NCI-H2107 treated with DMSO at 0.1 percent for 48 hours (cell line): ENCODE results near the gene LYG1.
"Not testable (repeated sequence)": the region's sequence is repeated elsewhere in the genome, so short reads cannot be mapped to it uniquely, and the experiment has no call there.

Experiments used
- DNase-seq: peaks from one replicate; lab custom pipeline; 2025; ENCODE audit not compliant: unreplicated experiment; lab: John Stamatoyannopoulos, UW

LYG1 gene

DNA sequence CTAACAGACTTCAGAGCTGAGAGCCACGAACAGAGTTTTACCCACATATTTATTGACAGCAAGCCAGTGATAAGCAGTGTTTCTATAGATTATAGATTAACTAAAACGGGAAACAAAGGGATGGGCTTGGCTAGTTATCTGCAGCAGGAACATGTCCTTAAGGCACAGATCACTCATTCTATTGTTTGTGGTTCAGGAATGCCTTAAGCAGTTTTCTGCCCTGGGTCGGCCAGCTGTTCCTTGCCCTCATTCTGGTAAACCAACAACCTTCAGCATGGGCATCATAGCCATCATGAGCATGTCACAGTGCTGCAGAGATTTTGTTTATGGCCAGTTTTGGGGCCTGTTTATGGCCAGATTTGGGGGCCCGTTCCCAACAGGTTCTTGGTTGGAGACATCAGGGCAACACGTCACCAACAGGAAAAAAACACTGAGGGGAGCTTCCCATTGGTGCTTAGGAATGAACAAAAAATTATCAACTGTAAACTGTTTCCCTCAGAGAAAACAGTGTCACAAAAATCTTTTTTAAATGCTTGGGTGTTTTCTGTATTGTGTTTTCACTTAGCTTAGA is 22.7 kb downstream of the LYG1 start:
- not testable (repeated sequence) for DNase-seq

DNA sequence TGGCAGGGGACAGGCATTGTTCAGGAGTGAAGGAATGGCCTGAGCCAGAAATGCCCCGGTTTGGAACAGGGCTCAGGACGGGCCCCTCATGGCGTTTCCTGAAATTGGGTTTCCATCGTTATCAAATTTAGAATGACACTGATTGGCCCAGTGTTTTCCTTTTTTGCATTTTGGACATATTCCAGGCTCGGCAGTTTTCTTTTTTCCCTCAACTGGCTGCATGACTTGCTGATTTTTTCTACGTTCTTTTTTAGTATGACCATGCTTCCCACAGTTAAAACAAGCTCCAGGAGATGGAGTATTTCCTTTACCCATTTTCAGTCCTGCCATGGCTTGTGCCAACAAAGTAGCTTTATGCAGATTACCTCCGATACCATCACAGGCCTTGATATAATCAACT is 25.1 kb downstream of the LYG1 start:
- no peak for DNase-seq

- DNase-seq = no peak
Observed at GRCh38 chr2:99261242-99261641, 39.8 kb downstream of the LYG1 start.

GRCh38 chr2:99260184-99260583 is 40.8 kb downstream of the LYG1 start:
- no peak for DNase-seq

- DNase-seq = no peak
Observed at GRCh38 chr2:99259465-99259864, 41.5 kb downstream of the LYG1 start.

DNA sequence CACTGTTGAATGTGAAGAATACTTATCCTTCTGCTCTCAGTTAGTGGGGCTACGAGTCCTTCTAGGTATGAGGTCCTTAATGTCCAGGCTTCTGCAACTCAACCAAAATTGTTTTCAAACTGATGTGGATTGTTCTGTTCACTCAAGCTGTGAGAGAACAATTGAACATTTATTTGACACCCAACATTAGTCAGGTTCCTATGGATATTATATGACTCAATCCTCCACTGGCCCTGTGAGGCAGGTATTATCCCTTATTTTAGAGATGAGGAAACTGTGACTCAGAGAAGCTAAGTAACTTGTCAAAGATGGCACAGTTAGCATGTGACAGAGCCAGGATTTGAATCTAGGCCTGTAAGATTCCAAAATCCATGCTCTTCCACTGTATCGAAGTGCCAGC is 44.3 kb downstream of the LYG1 start:
- no peak for DNase-seq

DNA sequence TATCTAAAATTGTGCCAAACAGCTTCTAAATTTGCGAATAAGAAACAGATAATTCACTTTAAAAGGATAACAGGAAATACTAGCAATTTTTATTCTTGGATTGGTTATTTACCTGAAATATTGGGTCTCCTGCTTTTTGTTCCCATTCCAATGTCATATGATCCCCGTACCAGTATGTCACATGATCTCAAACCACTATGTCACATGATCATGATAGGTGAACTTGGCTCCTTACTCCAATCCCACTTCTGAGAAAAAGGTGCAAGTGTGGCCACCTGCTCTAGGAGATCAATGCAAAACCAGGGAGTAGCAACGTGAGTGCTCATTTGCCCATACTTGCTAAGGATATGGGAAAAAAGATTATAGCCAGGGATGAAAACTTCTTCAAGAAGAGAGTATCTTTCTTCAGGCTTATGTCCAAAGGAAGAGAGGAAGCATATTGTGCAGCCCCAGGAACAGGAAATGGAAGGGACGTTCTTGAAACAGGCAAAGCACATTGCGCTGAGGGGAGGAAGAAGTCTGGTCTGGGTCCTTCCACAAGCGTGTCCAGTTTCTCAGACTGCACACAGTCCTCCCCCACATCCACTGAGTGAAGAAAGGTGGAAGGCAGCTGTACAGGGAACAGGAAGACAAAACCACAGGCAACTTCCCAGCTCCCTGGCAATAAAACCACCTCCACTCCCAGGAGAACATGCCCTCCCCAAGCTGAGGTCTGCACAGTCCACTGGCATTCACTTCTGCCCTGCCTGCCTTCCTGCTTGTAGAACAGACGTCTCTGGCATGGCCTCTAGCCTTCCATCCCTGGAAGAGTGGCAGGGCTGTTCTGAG is 45.3 kb downstream of the LYG1 start, which contains the start of gene LYG2:
Gene LYG2 (minus strand): TSS at position 176 of the 828 bp plus-strand sequence. CDS start 1,406 bp downstream, outside the sequence.
- no peak for DNase-seq

GRCh38 chr2:99249951-99250350 is 51.0 kb downstream of the LYG1 start:
- no peak for DNase-seq

DNA sequence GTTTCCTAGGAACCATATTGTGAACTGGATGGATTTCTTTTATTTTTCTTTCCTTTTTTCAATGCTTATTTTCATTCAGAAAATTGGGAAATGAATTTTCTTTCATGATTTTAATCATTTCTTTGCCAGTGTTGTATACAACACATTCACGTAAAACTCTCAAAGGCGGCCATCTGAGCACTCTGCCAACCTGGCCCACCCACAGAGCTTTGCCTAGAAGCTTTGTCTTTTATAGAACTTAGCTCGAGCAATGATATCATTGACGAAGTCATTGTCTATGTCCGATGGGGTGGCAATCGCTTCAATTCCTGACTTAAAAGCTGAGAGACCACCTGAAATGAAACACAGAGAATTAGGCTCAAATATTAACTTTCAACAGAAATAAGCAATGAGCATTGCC is 58.8 kb downstream of the LYG1 start:
- DNase-seq = no peak

DNA sequence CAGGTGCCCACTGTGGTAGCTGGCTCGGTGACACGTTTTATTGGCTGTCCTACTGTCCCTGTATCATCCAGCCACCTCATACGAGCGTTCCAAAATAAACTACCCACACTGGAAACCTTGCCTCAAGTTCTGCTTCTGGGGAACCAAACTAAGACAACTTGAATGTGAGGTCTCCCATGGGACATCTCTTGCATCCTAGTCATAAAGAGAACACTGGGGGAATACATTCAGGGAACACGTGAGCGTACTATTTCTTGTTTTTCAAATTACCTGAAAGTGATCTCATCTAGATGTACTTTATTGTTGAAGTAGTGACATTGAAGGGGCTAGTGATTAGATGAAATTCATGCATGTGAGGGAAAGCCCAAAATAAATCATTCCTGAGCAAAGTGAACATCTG is 60.6 kb downstream of the LYG1 start:
- DNase-seq = no peak

DNA sequence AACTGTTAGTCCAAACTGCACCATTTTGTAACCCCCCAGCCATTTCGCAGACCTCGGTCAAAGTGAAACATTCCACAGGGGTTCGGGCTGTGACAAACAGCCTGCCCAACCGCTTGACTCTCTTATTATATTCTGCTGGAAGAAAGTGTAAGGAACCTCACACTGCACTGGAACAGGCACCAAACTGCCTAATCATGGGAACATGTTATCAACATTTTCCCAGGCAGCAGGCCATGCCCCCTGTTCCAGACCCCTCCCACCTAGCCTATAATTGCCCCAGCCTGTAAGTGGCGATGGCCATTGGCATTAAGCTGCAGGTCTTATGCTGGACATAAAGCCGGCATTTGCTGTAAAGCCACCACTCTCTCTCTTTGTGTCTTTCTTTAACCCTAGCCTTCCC is 62.4 kb downstream of the LYG1 start:
- no peak for DNase-seq
